WERI-Rb-1 (cell line): ENCODE measurements around the gene SIRPG.

Experiments used
- DNase-seq: peaks from one replicate; pipeline ENCODE4 v3.0.0-alpha.2; 2020
- H3K27ac ChIP-seq: fragments of 250-450 bp; sonication (Bioruptor Pico); 2 replicates; pipeline ENCODE4 v1.5.1; 2020; ENCODE audit warnings: mild to moderate bottlenecking, moderate library complexity
- H3K27me3 ChIP-seq: fragments of 250-450 bp; sonication (Bioruptor Pico); 2 replicates; pipeline ENCODE4 v1.5.1; 2021; ENCODE audit warnings: mild to moderate bottlenecking, low read depth, moderate library complexity; ENCODE audit not compliant: insufficient read depth, severe bottlenecking
- H3K36me3 ChIP-seq: fragments of 250-450 bp; sonication (Bioruptor Pico); 2 replicates; pipeline ENCODE4 v1.5.1; 2020; ENCODE audit warnings: mild to moderate bottlenecking, moderate library complexity
- H3K4me3 ChIP-seq: 2 replicates; pipeline ENCODE4 v1.5.1; 2011; ENCODE audit warnings: low read depth, mild to moderate bottlenecking, control low read depth, low read length
- H3K9me3 ChIP-seq: fragments of 250-450 bp; sonication (Bioruptor Pico); 2 replicates; pipeline ENCODE4 v1.5.1; 2021; ENCODE audit warnings: mild to moderate bottlenecking, moderate library complexity; ENCODE audit not compliant: severe bottlenecking
- CTCF ChIP-seq: IDR thresholded peaks from 2 replicates; pipeline ENCODE4 v1.5.1; 2011; ENCODE audit warnings: low read depth, mild to moderate bottlenecking, control low read depth, inconsistent platforms, low read length

SIRPG gene

GRCh38 chr20:1687053-1687452, 29.5 kb upstream of the SIRPG start:
- no peak overlapping the region for H3K4me3 ChIP-seq
- H3K36me3 ChIP-seq, result no peaks in the 10 kb centered on the region
- DNase-seq, result no peak
- H3K27me3 ChIP-seq, result peaks cover 52% of the 10 kb centered on the region
- no peaks in the 10 kb centered on the region for H3K9me3 ChIP-seq
- no peak for TF ChIP-seq CTCF
- H3K27ac ChIP-seq, result no peak overlapping the region

- Histone ChIP-seq H3K27me3 (peaks cover 52% of the 10 kb centered on the region), H3K27ac (no peak overlapping the region), H3K36me3 (no peaks in the 10 kb centered on the region), H3K4me3 (no peak overlapping the region), H3K9me3 (no peaks in the 10 kb centered on the region)
- DNase-seq, result no peak
- no peak for TF ChIP-seq CTCF
These were observed 28.7 kb upstream of the SIRPG start for GRCh38 chr20:1686151-1686748.

- H3K9me3 ChIP-seq, result no peaks in the 10 kb centered on the region
- DNase-seq, result no peak
- H3K36me3 ChIP-seq, result no peaks in the 10 kb centered on the region
- no peak overlapping the region for H3K4me3 ChIP-seq
- peaks cover 56% of the 10 kb centered on the region for H3K27me3 ChIP-seq
- H3K27ac ChIP-seq, result no peak overlapping the region
- no peak for TF ChIP-seq CTCF
These were observed 27.9 kb upstream of the SIRPG start for GRCh38 chr20:1685304-1686052.

- Histone ChIP-seq H3K27ac (no peak overlapping the region), H3K9me3 (no peaks in the 10 kb centered on the region), H3K4me3 (no peak overlapping the region), H3K27me3 (peaks cover 56% of the 10 kb centered on the region), H3K36me3 (no peaks in the 10 kb centered on the region)
- TF ChIP-seq CTCF, result no peak
- DNase-seq, result no peak
These were observed 27.3 kb upstream of the SIRPG start for GRCh38 chr20:1684872-1685271.

GRCh38 chr20:1676650-1677049, 19.1 kb upstream of the SIRPG start:
- Histone ChIP-seq H3K27me3 (peaks cover 77% of the 10 kb centered on the region), H3K36me3 (no peaks in the 10 kb centered on the region), H3K4me3 (no peak overlapping the region), H3K9me3 (no peaks in the 10 kb centered on the region), H3K27ac (no peak overlapping the region)
- TF ChIP-seq CTCF, result no peak
- no peak for DNase-seq
